GM18502 (cell line): ENCODE data around the gene PIP5K1C.

Experiments
- ATAC-seq: cut with Tn5 transposase; IDR thresholded peaks from one replicate; pipeline ENCODE4 v1.9.1; 2021; ENCODE audit warnings: mild to moderate bottlenecking; ENCODE audit not compliant: unreplicated experiment, poor library complexity

PIP5K1C gene

GRCh38 chr19:3700242-3701032 is at the start of gene PIP5K1C:
Gene PIP5K1C (minus strand): TSS chr19:3700468. CDS start chr19:3700390, 78 bp downstream.
- peak; percentile 90 for ATAC-seq

DNA sequence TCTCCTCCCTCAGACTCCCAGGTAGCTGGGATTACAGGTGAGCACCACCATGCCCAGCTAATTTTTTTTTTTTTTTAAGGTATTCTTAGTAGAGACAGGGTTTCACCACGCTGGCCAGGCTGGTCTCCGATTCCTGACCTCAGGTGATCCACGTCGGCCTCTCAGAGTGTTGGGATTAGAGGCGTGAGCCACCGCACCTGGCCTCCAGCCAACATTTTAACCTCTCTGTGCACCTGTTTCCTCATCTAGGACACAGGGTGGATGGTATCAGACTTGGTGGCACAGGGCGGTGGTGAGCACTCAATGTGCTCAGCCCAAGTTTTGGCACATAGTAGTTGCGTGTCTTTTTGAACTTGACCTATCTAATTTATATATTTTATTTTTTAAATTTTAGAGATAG is 48.7 kb upstream of the PIP5K1C start:
- no peak for ATAC-seq

DNA sequence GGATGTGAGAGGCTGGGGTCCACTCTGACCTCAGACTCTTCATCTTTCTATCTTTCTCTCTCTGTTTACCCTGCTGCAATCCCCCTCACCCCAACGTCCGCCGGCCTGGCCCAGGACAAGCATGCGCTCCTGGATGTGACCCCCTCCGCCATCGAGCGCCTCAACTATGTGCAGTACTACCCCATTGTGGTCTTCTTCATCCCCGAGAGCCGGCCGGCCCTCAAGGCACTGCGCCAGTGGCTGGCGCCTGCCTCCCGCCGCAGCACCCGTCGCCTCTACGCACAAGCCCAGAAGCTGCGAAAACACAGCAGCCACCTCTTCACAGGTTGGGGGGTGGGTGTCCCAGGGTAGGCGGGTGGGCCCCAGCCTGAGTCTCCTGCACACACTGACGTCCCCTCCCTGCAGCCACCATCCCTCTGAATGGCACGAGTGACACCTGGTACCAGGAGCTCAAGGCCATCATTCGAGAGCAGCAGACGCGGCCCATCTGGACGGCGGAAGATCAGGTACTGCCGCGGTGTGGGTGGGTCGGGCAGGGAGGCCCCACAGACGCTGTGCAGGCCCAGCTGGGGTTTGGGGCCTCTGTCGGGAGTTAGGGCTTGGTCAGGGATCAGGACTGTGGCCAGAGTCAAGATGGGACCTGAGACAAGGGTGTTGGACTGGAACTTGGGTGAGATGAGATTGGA is 46.2 kb upstream of the PIP5K1C start:
- ATAC-seq: no peak

- no peak for ATAC-seq
These were observed 45.2 kb upstream of the PIP5K1C start for GRCh38 chr19:3745363-3746045.

DNA sequence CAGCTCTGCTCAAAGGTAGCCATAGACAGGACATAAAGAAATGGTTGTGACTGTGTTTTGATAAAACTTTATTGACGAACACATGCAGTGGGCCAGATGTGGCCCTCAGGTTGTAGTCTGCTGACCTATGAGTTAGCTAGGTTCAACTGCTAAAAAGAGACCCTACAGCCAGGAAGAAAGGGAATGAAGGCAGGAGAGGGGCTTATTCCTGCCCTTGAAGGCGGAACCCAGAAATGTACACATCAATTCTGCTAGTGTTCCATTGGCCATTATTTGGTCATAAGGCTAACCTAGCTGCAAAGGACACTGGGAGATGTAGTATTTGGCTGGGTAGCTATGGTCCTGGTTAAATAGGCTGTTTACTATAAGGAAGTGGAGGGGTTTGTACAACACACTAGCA is 43.2 kb upstream of the PIP5K1C start:
- no peak for ATAC-seq

- no peak for ATAC-seq
These were observed 40.2 kb upstream of the PIP5K1C start for GRCh38 chr19:3740431-3740830.

DNA sequence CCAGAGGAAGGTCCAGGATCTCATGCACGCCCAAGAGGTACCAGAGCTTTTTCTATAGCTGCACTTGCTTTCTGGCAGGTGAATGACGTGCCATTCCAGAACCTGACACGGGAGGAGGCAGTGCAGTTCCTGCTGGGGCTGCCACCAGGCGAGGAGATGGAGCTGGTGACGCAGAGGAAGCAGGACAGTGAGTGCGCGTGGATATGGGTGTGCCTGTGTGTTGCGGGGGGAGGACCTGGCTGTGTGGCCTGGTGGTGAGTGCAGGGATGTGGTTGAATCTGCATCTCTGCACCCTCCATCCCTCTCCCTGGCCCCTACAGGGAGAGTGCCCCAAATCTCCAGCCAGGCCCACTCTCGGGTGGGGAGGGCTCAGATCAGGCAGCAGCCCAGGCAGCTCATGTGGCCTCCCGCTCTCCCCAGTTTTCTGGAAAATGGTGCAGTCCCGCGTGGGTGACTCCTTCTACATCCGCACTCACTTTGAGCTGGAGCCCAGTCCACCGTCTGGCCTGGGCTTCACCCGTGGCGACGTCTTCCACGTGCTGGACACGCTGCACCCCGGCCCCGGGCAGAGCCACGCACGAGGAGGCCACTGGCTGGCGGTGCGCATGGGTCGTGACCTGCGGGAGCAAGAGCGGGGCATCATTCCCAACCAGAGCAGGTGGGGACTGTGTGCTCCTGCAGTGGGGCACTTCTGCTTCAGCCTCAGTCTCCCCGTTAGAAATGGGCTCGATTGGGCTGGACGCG is 38.4 kb upstream of the PIP5K1C start:
- no peak for ATAC-seq

- no peak for ATAC-seq
These were observed 37.4 kb upstream of the PIP5K1C start for GRCh38 chr19:3737487-3738205.

- no peak for ATAC-seq
These were observed 35.9 kb upstream of the PIP5K1C start for GRCh38 chr19:3736106-3736724.

- ATAC-seq: no peak
These were observed 34.0 kb upstream of the PIP5K1C start for GRCh38 chr19:3734310-3734600.

GRCh38 chr19:3733549-3734309 is 33.5 kb upstream of the PIP5K1C start:
- no peak for ATAC-seq

GRCh38 chr19:3732108-3732507 is 31.8 kb upstream of the PIP5K1C start:
- no peak for ATAC-seq

DNA sequence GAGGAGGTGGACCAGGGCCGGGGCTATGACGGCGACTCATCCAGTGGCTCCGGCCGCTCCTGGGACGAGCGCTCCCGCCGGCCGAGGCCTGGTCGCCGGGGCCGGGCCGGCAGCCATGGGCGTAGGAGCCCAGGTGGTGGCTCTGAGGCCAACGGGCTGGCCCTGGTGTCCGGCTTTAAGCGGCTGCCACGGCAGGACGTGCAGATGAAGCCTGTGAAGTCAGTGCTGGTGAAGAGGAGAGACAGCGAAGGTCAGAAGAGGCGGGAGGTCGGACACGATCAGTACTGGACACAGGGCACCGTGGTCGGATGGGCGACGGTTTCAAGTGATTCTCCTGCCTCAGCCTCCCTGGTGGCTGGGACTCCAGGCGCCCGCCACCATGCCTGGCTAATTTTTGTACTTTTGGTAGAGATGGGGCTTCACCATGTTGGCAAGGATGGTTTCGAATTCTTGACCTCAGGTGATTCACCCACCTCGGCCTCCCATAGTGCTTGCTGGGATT is 30.2 kb upstream of the PIP5K1C start:
- no peak for ATAC-seq

DNA sequence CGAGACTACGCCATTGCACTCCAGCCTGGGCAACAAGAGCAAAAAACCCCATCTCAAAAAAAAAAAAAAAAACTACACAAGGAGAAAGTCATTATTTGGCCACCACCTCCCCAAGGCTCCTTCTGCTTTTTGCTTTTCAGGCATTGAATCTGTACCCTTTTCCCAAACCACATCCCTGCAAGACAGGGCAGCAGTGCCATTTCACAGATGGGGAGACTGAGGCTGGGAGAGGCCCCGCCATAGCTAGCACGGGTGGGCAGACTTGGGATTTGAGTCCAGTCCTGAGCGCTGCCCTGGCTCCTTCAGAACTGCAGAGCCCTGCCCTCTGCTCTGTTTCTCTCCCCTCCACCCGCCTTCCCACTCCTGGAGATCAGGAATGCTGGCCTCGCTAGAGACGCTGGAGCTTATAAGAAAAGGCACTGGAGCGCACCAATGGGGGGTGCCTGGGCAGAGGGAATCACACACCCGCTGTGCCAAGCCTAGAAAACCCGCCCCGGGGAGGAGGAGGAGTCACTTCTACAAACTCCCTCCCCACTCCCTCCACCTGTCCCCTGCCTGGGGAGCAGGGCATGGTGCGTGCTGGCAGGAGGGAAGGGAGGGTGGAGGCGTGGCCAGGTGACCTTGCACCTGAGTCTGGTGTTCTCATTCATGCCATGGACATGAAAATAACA is 25.5 kb upstream of the PIP5K1C start:
- no peak for ATAC-seq

GRCh38 chr19:3725121-3725520 is 24.9 kb upstream of the PIP5K1C start:
- no peak for ATAC-seq

DNA sequence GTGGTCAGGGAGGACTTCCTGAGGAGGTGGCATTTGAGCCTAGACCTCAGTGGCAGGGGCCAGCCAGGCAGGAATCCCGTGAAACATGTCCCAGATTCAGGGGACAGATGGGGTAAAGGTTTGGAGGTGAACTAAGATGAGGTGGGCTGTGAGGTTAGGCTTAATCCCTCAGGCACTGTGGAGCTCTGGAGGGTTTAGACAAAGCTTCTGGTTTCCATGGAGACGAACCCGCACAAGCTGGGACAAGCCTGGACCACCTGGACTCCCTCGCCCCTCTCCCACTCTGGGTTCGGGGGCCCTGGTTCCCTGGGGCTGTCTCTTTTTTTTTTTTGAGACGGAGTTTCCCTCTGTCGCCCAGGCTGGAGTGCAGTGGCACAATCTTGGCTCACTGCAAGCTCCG is 23.6 kb upstream of the PIP5K1C start:
- ATAC-seq: no peak

GRCh38 chr19:3723110-3723488 is 22.8 kb upstream of the PIP5K1C start:
- ATAC-seq: no peak

DNA sequence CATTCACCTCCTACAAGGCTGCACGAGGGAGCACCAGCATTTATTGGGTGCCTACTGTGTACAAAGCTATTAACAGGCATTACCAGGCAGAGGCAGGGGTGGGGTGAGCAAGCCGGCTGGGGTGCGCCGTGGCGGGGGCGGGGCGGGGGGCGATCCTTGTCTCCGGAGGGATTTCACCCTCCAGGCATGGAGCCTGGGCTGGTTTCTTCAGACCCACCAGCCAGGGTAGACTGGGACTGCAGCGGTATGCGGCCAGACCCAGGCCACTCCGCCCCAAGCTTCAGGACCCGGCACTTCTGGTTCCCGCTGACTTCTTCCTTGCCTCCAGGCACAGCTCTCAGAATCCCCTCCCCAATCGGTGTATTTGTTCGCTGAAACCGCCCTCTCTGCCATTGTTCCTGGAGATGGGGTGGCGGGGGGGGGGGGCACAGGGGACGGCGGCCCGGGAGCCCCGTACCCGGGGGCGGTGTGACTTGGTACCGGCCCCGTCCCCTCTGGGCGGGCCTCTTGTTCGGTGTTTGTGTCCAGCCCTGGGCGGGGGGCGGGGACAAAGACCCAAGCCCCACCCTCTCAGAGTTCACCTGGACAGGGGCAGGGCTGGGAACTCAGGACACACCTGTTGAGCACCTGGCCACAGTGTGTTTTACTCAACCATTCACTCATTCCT is 22.3 kb upstream of the PIP5K1C start:
- ATAC-seq: no peak
